Subcutaneous abdominal adipose tissue (tissue), 5 donors: ENCODE data around the gene RASGRF2.
A peak's percentile ranks its signal among the peaks of the same experiment; 100 is the strongest.

ENCODE experiments used
- H3K27ac ChIP-seq: one replicate; pipeline ENCODE4 v1.7.0; 2013; ENCODE audit warnings: low read depth, mild to moderate bottlenecking, inconsistent platforms, low read length, moderate library complexity
- H3K27me3 ChIP-seq, 5 donors: one replicate each; pipeline ENCODE4 v1.7.0; 2013; ENCODE audit warnings: low read length in 5 of 5, inconsistent platforms in 1 of 5; ENCODE audit not compliant: control insufficient read depth in 5 of 5, insufficient read depth in 4 of 5
- H3K36me3 ChIP-seq, 5 donors: one replicate each; pipeline ENCODE4 v1.7.0; 2013; ENCODE audit warnings: low read length in 5 of 5; ENCODE audit not compliant: control insufficient read depth in 5 of 5, insufficient read depth in 5 of 5
- H3K4me1 ChIP-seq, 5 donors: one replicate each; pipeline ENCODE4 v1.7.0; 2013; ENCODE audit warnings: low read length in 5 of 5, mild to moderate bottlenecking in 3 of 5, moderate library complexity in 1 of 5; ENCODE audit not compliant: control insufficient read depth in 5 of 5, insufficient read depth in 5 of 5
- H3K4me3 ChIP-seq, 5 donors: one replicate each; pipeline ENCODE4 v1.7.0; 2013; ENCODE audit warnings: low read length in 5 of 5, low read depth in 1 of 5
- H3K9ac ChIP-seq, 5 donors: one replicate each; pipeline ENCODE4 v1.7.0; 2013; ENCODE audit warnings: low read length in 5 of 5, mild to moderate bottlenecking in 4 of 5, moderate library complexity in 3 of 5
- H3K9me3 ChIP-seq, 5 donors: one replicate each; pipeline ENCODE4 v1.7.0; 2013; ENCODE audit warnings: low read length in 5 of 5; ENCODE audit not compliant: control insufficient read depth in 5 of 5
- donor health status: healthy.
- donor health status: healthy.
- donor health status: healthy.
- donor health status: healthy.
- donor health status: healthy.

RASGRF2 gene

DNA sequence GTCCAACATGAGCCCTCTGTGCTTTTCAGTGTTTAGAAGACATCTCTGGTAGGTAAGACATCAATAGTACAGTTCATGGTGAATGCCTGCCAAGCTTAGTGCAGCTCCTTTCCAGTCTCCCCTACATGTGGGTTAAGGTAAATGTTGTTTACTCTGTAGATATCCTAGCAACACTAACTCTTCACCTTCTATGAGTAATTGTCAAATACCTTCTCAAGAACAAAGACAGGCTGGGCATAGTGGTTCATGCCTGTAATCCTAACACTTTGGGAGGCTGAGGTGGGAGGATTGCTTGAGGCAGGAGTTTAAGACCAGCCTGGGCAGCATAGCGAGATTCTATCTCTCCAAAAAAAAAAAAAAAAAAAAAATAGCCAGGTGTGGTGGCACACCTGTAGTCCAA, 18.7 kb upstream of the RASGRF2 start:
- Histone ChIP-seq H3K27ac (no peak overlapping the region), H3K9me3 (peaks cover 0 to 3% (median 0%) of the 10 kb centered on the region in 5 donors), H3K9ac (no peak overlapping the region), H3K36me3 (no peaks in the 10 kb centered on the region), H3K4me3 (no peak overlapping the region), H3K4me1 (peaks cover 0 to 4% (median 0%) of the 10 kb centered on the region in 5 donors), H3K27me3 (no peaks in the 10 kb centered on the region)

DNA sequence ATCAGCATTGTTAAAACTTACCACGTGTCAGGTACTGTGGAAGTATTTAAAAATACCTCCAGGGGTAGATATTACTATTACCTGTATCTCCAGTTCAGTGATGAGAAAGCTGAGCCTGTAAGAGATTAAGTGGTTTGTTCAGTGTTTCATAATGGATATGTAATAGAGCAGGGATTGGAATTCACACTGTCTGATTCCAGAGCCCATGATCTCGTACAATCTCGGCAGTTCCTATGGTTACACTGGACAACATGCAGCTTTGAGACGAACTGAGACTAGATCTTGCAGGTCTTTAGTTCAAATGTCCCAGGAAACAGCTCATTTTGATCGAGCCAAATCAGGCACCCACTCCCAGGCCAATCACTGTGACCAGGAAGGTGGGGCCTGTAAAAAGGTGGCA, 8.8 kb upstream of the RASGRF2 start:
- no peaks in the 10 kb centered on the region for H3K9me3 ChIP-seq
- no peaks in the 10 kb centered on the region for H3K4me1 ChIP-seq
- no peak overlapping the region for H3K9ac ChIP-seq
- no peak overlapping the region for H3K4me3 ChIP-seq
- no peaks in the 10 kb centered on the region for H3K27me3 ChIP-seq
- no peak overlapping the region for H3K27ac ChIP-seq
- no peaks in the 10 kb centered on the region for H3K36me3 ChIP-seq

DNA sequence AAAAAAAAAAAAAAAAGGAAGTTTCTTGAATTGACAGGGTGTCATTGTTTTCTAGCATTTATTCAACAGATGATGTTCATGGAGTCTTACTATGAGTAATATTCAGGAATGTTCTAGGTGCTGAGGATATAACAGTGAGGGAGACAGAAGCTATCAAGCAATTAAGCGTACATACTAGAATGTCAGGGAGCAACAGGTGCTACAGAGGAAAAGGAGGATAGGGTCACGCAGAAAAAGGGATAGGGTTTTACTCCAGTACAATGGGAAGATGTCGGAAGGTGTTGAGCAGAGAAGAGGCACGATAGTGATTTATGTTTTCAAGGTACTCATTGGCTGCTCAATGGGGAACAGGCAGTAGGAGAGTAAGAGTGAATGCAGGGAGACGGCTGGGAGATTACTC, 6.6 kb upstream of the RASGRF2 start:
- H3K27me3 ChIP-seq = no peaks in the 10 kb centered on the region
- no peaks in the 10 kb centered on the region for H3K9me3 ChIP-seq
- no peak overlapping the region for H3K4me3 ChIP-seq
- H3K9ac ChIP-seq = no peak overlapping the region
- H3K36me3 ChIP-seq = no peaks in the 10 kb centered on the region
- no peak overlapping the region for H3K27ac ChIP-seq
- peaks cover 0 to 8% (median 0%) of the 10 kb centered on the region in 5 donors for H3K4me1 ChIP-seq

DNA sequence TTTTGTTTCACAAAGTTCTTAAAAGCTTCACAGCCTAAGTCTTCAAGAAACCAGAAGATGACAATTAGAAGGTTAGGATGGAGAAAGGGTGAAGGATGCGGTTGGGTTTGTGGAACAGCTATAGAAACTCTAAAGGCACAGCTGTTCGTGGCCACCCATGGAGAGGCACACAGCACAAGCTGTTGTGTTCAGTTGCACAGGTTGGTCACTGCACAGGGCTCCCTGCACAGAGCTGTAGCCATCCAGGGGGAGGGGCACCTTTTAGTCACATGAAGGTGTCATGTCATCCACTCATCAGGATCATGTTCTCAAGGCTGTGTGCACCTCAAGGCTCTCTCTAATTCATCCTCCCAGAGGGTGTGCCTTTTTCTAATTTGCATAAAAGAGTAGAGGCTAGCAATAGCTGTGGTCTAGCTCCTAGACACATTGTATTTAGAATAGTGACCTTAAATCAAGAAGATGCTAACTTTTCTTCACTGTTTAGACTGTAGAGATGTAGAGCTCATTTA, 5.0 kb upstream of the RASGRF2 start:
- peaks cover 0 to 4% (median 0%) of the 10 kb centered on the region in 5 donors for H3K27me3 ChIP-seq

DNA sequence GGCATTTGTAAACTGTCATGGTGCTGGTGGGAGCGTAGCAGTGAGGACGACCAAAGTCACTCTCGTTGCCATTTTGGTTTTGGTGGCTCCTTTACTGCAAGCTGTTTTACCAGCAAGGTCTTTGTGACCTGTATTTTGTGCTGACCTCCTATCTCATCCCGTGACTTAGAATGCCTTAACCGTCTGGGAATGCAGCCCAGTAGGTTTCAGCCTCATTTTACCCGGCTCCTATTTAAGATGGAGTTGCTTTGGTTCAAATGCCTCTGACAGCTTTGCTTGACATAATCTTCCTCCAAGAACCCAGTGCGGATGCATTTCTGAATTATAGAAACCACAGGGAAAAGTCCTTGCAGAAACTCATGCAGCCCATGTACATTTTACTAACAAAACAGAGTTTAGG, 3.9 kb upstream of the RASGRF2 start:
- H3K9ac ChIP-seq = no peak overlapping the region
- no peak overlapping the region for H3K27ac ChIP-seq
- peak overlapping the region in 1 of 5 donors; percentile 16 for H3K4me3 ChIP-seq
- H3K9me3 ChIP-seq = no peaks in the 10 kb centered on the region
- peaks cover 3 to 18% (median 12%) of the 10 kb centered on the region in 5 donors for H3K4me1 ChIP-seq
- no peaks in the 10 kb centered on the region for H3K36me3 ChIP-seq
- peaks cover 0 to 6% (median 0%) of the 10 kb centered on the region in 5 donors for H3K27me3 ChIP-seq

More for the DNA sequence above, 5.0 kb upstream of the RASGRF2 start:
- H3K36me3 ChIP-seq = no peaks in the 10 kb centered on the region
- H3K4me1 ChIP-seq = peaks cover 0 to 12% (median 3%) of the 10 kb centered on the region in 5 donors
- no peak overlapping the region for H3K9ac ChIP-seq
- H3K9me3 ChIP-seq = no peaks in the 10 kb centered on the region
- H3K4me3 ChIP-seq = no peak overlapping the region
- no peak overlapping the region for H3K27ac ChIP-seq

DNA sequence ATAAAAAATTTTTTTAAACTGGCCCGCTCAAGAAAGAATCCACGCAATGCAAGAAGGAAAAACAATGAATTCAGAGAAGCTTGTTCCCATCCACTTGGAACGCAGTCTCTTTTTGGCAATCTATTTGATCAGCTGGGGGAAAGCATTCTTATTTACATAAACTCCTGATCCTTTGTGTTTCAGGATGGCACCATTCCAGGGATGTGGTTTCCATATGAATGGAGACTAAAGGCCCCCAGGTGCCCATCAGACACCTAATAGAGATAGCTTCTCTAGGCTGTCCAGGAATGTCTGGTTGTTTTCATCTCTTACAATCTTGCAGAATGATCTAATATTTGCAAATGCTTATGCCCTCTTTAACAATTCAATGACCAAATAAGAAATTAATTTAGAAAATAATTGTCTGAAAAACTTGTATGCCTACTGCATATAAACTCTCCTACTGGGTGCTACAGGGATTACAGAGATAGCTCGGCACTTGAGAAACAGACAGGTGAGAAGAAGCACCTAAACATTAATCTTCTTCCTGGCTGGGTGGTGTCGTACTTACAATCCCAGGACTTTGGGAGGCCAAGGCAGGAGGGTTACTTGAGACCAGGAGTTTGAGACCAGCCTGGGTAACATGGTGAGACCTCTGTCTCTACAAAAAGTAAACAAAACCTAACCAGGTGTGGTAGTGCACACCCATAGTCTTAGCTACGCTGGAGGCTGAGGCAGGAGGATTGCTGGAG, 3.0 kb upstream of the RASGRF2 start:
- no peaks in the 10 kb centered on the region for H3K9me3 ChIP-seq
- H3K36me3 ChIP-seq = no peaks in the 10 kb centered on the region
- H3K27me3 ChIP-seq = peaks cover 0 to 6% (median 0%) of the 10 kb centered on the region in 5 donors
- H3K27ac ChIP-seq = no peak overlapping the region
- no peak overlapping the region for H3K4me3 ChIP-seq
- no peak overlapping the region for H3K9ac ChIP-seq
- H3K4me1 ChIP-seq = peaks cover 3 to 20% (median 14%) of the 10 kb centered on the region in 5 donors

DNA sequence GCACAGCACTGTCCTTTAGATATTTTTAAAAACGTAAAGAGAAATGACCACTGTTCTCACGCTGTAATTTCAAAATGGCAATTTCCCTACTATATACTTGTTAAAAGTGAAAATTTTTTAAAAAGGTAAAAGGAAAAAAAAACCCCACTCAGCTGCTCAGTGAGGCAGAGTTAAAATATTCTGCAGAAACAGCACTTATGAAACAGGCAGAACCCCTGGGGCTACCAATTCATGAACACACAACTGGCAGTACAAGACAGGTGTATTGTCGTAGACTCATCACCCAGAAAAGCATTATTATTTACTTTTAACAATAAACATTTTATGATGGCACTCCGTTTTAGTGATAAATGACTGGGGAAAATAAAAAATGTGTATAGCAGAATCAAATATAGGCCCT, 1.5 kb upstream of the RASGRF2 start:
- no peak overlapping the region for H3K4me3 ChIP-seq
- H3K27me3 ChIP-seq = peaks cover 0 to 6% (median 0%) of the 10 kb centered on the region in 5 donors
- no peak overlapping the region for H3K9ac ChIP-seq
- no peaks in the 10 kb centered on the region for H3K36me3 ChIP-seq
- peaks cover 6 to 20% (median 14%) of the 10 kb centered on the region in 5 donors for H3K4me1 ChIP-seq
- no peaks in the 10 kb centered on the region for H3K9me3 ChIP-seq
- no peak overlapping the region for H3K27ac ChIP-seq

DNA sequence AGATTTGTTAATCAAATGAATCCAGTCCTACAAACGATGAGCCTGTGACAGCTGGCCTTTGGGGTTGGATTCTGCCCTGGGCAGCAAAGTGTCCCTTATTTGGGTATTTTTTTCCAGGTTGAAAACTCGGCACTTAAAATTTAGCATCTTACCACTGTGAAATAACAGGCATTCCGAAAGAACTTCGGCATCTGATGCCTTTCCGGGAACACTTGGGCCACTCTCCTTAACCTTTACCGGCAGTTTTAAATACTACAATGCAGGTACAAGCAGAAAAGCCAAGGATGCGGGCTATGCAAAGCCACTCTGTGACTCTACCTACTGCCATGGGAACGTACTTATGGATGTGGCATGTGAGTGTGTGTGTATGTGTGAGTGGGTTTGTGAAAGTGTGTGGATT, 1.0 kb upstream of the RASGRF2 start:
- no peaks in the 10 kb centered on the region for H3K9me3 ChIP-seq
- no peak overlapping the region for H3K9ac ChIP-seq
- H3K27me3 ChIP-seq = peaks cover 0 to 6% (median 0%) of the 10 kb centered on the region in 5 donors
- no peak overlapping the region for H3K27ac ChIP-seq
- H3K36me3 ChIP-seq = no peaks in the 10 kb centered on the region
- H3K4me3 ChIP-seq = no peak overlapping the region
- peaks cover 6 to 20% (median 14%) of the 10 kb centered on the region in 5 donors for H3K4me1 ChIP-seq

DNA sequence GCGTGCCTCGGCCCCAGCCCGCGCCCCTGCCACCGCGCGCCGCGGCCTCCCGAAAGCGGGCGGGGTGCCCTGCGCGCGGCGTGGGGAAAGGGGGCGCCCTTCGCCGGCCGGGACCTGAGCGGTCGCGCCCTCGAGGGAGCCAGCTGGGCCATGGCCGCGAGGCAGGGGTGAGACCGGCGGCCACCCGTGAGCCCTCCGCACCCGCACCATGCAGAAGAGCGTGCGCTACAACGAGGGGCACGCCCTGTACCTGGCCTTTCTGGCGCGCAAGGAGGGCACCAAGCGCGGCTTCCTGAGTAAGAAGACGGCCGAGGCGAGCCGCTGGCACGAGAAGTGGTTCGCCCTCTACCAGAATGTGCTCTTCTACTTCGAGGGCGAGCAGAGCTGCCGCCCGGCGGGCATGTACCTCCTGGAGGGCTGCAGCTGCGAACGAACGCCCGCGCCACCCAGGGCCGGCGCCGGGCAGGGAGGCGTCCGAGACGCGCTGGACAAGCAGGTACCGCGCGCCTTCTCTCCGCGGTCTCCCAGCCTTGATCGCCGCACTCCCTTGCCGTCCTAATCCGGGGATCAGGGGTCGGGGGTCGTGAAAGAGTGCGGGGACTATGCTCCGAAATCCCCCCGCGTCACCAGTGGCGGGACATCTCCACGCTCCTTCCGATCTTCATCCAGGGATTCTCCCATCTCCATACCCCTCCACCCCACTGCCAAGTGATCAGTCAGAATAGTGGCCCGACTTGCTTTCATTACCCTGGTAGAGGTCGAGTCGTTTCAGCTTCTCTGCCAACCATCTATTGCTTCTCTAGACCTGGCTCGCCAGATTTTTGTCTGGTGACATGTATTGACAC, 590 bp downstream of the RASGRF2 start:
- peak overlapping the region; percentile 23 to 77 (median 63) for H3K9ac ChIP-seq

More for the DNA sequence above, 590 bp downstream of the RASGRF2 start:
- H3K36me3 ChIP-seq = no peaks in the 10 kb centered on the region
- H3K27me3 ChIP-seq = peaks cover 0 to 6% (median 0%) of the 10 kb centered on the region in 5 donors
- peaks cover 6 to 20% (median 17%) of the 10 kb centered on the region in 5 donors for H3K4me1 ChIP-seq
- no peaks in the 10 kb centered on the region for H3K9me3 ChIP-seq
- peak overlapping the region; percentile 72 to 91 (median 84) for H3K4me3 ChIP-seq
- H3K27ac ChIP-seq = peak overlapping the region; percentile 76
